ENCODE results near the gene FGB.

DNA sequence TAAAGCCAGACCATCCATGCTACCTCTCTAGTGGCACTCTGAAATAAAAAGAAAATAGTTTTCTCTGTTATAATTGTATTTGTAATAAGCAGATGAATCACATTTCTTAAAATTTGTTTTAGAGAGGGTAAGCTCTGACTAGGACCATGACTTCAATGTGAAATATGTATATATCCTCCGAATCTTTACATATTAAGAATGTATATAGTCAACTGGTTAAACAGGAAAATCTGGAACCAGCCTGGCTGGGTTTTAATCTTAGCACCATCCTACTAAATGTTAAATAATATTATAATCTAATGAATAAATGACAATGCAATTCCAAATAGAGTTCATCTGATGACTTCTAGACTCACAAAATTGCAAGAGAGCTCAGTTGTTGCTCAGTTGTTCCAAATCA, 1.5 kb downstream of the FGB start:
- TF ChIP-seq, protein P1, sequence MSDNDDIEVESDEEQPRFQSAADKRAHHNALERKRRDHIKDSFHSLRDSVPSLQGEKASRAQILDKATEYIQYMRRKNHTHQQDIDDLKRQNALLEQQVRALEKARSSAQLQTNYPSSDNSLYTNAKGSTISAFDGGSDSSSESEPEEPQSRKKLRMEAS (IDR thresholded peaks at IDR 0.05): no peak
- TF ChIP-seq, protein P2, sequence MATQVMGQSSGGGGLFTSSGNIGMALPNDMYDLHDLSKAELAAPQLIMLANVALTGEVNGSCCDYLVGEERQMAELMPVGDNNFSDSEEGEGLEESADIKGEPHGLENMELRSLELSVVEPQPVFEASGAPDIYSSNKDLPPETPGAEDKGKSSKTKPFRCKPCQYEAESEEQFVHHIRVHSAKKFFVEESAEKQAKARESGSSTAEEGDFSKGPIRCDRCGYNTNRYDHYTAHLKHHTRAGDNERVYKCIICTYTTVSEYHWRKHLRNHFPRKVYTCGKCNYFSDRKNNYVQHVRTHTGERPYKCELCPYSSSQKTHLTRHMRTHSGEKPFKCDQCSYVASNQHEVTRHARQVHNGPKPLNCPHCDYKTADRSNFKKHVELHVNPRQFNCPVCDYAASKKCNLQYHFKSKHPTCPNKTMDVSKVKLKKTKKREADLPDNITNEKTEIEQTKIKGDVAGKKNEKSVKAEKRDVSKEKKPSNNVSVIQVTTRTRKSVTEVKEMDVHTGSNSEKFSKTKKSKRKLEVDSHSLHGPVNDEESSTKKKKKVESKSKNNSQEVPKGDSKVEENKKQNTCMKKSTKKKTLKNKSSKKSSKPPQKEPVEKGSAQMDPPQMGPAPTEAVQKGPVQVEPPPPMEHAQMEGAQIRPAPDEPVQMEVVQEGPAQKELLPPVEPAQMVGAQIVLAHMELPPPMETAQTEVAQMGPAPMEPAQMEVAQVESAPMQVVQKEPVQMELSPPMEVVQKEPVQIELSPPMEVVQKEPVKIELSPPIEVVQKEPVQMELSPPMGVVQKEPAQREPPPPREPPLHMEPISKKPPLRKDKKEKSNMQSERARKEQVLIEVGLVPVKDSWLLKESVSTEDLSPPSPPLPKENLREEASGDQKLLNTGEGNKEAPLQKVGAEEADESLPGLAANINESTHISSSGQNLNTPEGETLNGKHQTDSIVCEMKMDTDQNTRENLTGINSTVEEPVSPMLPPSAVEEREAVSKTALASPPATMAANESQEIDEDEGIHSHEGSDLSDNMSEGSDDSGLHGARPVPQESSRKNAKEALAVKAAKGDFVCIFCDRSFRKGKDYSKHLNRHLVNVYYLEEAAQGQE (IDR thresholded peaks at IDR 0.05; ENCODE audit: low read depth): no peak
- no peak for TF ChIP-seq TEAD4 (IDR thresholded peaks at IDR 0.05)
- TF ChIP-seq RAD21 (IDR thresholded peaks at IDR 0.05; ENCODE audit: low read depth): no peak
- TF ChIP-seq TAF1 (IDR thresholded peaks at IDR 0.05; ENCODE audit: low read depth): no peak
- TF ChIP-seq TCF12 (IDR thresholded peaks at IDR 0.05; ENCODE audit: low read depth): no peak
